VCaP (cell line): Measurements from ENCODE around the gene P2RX6.
"Not testable (repeated sequence)": the region's sequence is repeated elsewhere in the genome, so short reads cannot be mapped to it uniquely, and the experiment has no call there.

ENCODE experiments used
- H3K27ac ChIP-seq: fragments of 450-650 bp; 2 replicates; pipeline ENCODE4 v1.5.1; 2017
- CTCF ChIP-seq: fragments of 450-650 bp; conservative IDR thresholded peaks from 2 replicates; pipeline ENCODE4 v1.5.1; 2017; ENCODE audit warnings: mild to moderate bottlenecking, moderate library complexity

Gene P2RX6

GRCh38 chr22:21031545-21032036 lies 16.6 kb downstream of the P2RX6 start:
- no peak for TF ChIP-seq CTCF

GRCh38 chr22:21032037-21032867 lies 17.3 kb downstream of the P2RX6 start, which contains the start of gene SLC7A4:
SLC7A4 (minus strand) TSS chr22:21032561; CDS start chr22:21031812, 749 bp downstream.
- TF ChIP-seq CTCF = no peak
- no peak within 1 kb of the TSS for H3K27ac ChIP-seq

More at GRCh38 chr22:21031545-21032036, 16.6 kb downstream of the P2RX6 start:
- no peak overlapping the region for H3K27ac ChIP-seq

- TF ChIP-seq CTCF = no peak
- H3K27ac ChIP-seq = no peak overlapping the region
These were observed 18.1 kb downstream of the P2RX6 start for GRCh38 chr22:21032868-21033688.

- TF ChIP-seq CTCF = no peak
- H3K27ac ChIP-seq = no peak overlapping the region
These were observed 18.9 kb downstream of the P2RX6 start for GRCh38 chr22:21033895-21034294.

- H3K27ac ChIP-seq = no peak overlapping the region
- no peak for TF ChIP-seq CTCF
These were observed 20.0 kb downstream of the P2RX6 start for GRCh38 chr22:21034989-21035388.

GRCh38 chr22:21038405-21038804 lies 23.4 kb downstream of the P2RX6 start:
- no peak overlapping the region for H3K27ac ChIP-seq
- no peak for TF ChIP-seq CTCF

- not testable (repeated sequence) for H3K27ac ChIP-seq
These were observed 24.2 kb downstream of the P2RX6 start for GRCh38 chr22:21039158-21039557.
